Liver (tissue), 9 donors: ENCODE measurements around the gene TTLL13. TPM values are rescaled to one million over a fixed set of nuclear protein-coding genes. Genes with fewer than 3 reads are reported as not detected.

Experiments
- DNase-seq: peaks from one replicate; pipeline ENCODE4 v3.0.0-alpha.2; 2017; ENCODE audit warnings: low spot score
- H3K27ac ChIP-seq, 2 donors: one replicate each; pipeline ENCODE4 v1.7.0; 2013; ENCODE audit warnings: inconsistent platforms in 2 of 2, low read length in 2 of 2, control low read depth in 1 of 2, low read depth in 1 of 2, mild to moderate bottlenecking in 1 of 2
- H3K27me3 ChIP-seq, 4 donors: one replicate each; pipeline versions ENCODE4 v1.6.1 to v1.7.0; 2013; ENCODE audit warnings: low read length in 3 of 4, inconsistent platforms in 1 of 4, mild to moderate bottlenecking in 1 of 4, moderate library complexity in 1 of 4; ENCODE audit not compliant: control insufficient read depth in 4 of 4, insufficient read depth in 4 of 4
- H3K36me3 ChIP-seq, 4 donors: one replicate each; pipeline versions ENCODE4 v1.6.1 to v1.7.0; 2013; ENCODE audit warnings: low read length in 3 of 4, mild to moderate bottlenecking in 3 of 4, low read depth in 1 of 4, moderate library complexity in 1 of 4; ENCODE audit not compliant: control insufficient read depth in 4 of 4, insufficient read depth in 3 of 4
- H3K4me1 ChIP-seq, 4 donors: one replicate each; pipeline versions ENCODE4 v1.6.1 to v1.7.0; 2013; ENCODE audit warnings: low read length in 3 of 4, mild to moderate bottlenecking in 3 of 4, moderate library complexity in 1 of 4; ENCODE audit not compliant: control insufficient read depth in 4 of 4, insufficient read depth in 4 of 4
- H3K4me3 ChIP-seq, 3 donors: one replicate each; pipeline versions ENCODE4 v1.6.1 to v1.7.0; 2013; ENCODE audit warnings: low read length in 3 of 3, control low read depth in 1 of 3, low read depth in 1 of 3, mild to moderate bottlenecking in 1 of 3
- H3K9ac ChIP-seq, 2 donors: one replicate each; pipeline ENCODE4 v1.7.0; 2013; ENCODE audit warnings: low read length in 2 of 2, mild to moderate bottlenecking in 2 of 2, moderate library complexity in 2 of 2, control low read depth in 1 of 2, low read depth in 1 of 2
- H3K9me3 ChIP-seq, 4 donors: one replicate each; pipeline versions ENCODE4 v1.6.1 to v1.7.0; 2013; ENCODE audit warnings: low read length in 3 of 4; ENCODE audit not compliant: control insufficient read depth in 4 of 4
- EGR1 ChIP-seq, 2 donors: IDR thresholded peaks; 2 replicates each; pipeline ENCODE4 v1.6.1; 2016 to 2018; ENCODE audit warnings: antibody characterized with exemption in 2 of 2, low read depth in 2 of 2
- FOXA1 ChIP-seq: IDR thresholded peaks from 2 replicates; pipeline ENCODE4 v1.6.1; 2016; ENCODE audit warnings: antibody characterized with exemption
- FOXA2 ChIP-seq: IDR thresholded peaks from 2 replicates; pipeline ENCODE4 v1.6.1; 2016; ENCODE audit warnings: antibody characterized with exemption
- GABPA ChIP-seq, 2 donors: IDR thresholded peaks in 1 of 2; conservative IDR thresholded peaks in 1 of 2; 2 replicates each; pipeline ENCODE4 v1.6.1; 2016; ENCODE audit warnings: antibody characterized with exemption in 2 of 2, mild to moderate bottlenecking in 1 of 2, moderate library complexity in 1 of 2
- HNF4A ChIP-seq, 2 donors: conservative IDR thresholded peaks; 2 replicates each; pipeline ENCODE4 v1.6.1; 2016; ENCODE audit warnings: antibody characterized with exemption in 2 of 2, mild to moderate bottlenecking in 2 of 2
- HNF4G ChIP-seq: IDR thresholded peaks from 2 replicates; pipeline ENCODE4 v1.6.1; 2016; ENCODE audit warnings: antibody characterized with exemption
- JUND ChIP-seq, 2 donors: IDR thresholded peaks; 2 replicates each; pipeline ENCODE4 v1.6.1; 2016; ENCODE audit warnings: antibody characterized with exemption in 2 of 2
- NR2F2 ChIP-seq: IDR thresholded peaks from 2 replicates; pipeline ENCODE4 v1.6.1; 2016; ENCODE audit warnings: antibody characterized with exemption
- RAD21 ChIP-seq, 2 donors: IDR thresholded peaks; 2 replicates each; pipeline ENCODE4 v1.6.1; 2016; ENCODE audit warnings: antibody characterized with exemption in 2 of 2, mild to moderate bottlenecking in 2 of 2
- REST ChIP-seq: IDR thresholded peaks from 2 replicates; pipeline ENCODE4 v1.6.1; 2016; ENCODE audit warnings: antibody characterized with exemption, mild to moderate bottlenecking
- RXRA ChIP-seq, 2 donors: IDR thresholded peaks; 2 replicates each; pipeline ENCODE4 v1.6.1; 2017 to 2018; ENCODE audit warnings: antibody characterized with exemption in 2 of 2, mild to moderate bottlenecking in 1 of 2
- SP1 ChIP-seq: IDR thresholded peaks from 2 replicates; pipeline ENCODE4 v1.6.1; 2018; ENCODE audit warnings: antibody characterized with exemption, mild to moderate bottlenecking
- TAF1 ChIP-seq: conservative IDR thresholded peaks from 2 replicates; pipeline ENCODE4 v1.6.1; 2016; ENCODE audit warnings: antibody characterized with exemption, mild to moderate bottlenecking
- YY1 ChIP-seq: IDR thresholded peaks from 2 replicates; pipeline ENCODE4 v1.6.1; 2016; ENCODE audit warnings: antibody characterized with exemption, mild to moderate bottlenecking
- WGBS: extraction: QIAGEN DNeasy Blood & Tissue Kit; methylation state at CpG from one replicate; pipeline ENCODE4 v1.1.7; 2013; 5-methylcytosine and 5-hydroxymethylcytosine counted together
- polyA plus RNA-seq, 2 donors: library from polyadenylated mRNA; stranded (reverse) in 1 of 2; unstranded in 1 of 2; fragments of 200-250 nt in 1 of 2; fragments of >200 nt in 1 of 2; fragmentation: Nextera tagmentation in 1 of 2; extraction: Ambion mirVana in 1 of 2; gene quantifications; one replicate each; pipeline versions ENCODE4 v1.2.1 to v1.2.3, GENCODE V29; 2013 to 2015
- total RNA-seq, 2 donors: library from RNA; depleted of rRNA; stranded (reverse); fragments of >200 nt; gene quantifications; one replicate each; pipeline ENCODE4 v1.2.3, GENCODE V29; 2014
- TF ChIP-seq, protein P1 (sequence below): fragments of 150-350 bp; IDR thresholded peaks from 2 replicates; pipeline ENCODE4 v1.5.1; 2017; ENCODE audit warnings: improper control_type of control experiment, low read depth, low read length; ENCODE audit not compliant: missing input control
- TF ChIP-seq, protein P2 (sequence below): IDR thresholded peaks from 2 replicates; pipeline ENCODE4 v1.6.1; 2016; ENCODE audit warnings: antibody characterized with exemption
- TF ChIP-seq, protein P3 (sequence below): IDR thresholded peaks from 2 replicates; pipeline ENCODE4 v1.6.1; 2016; ENCODE audit warnings: antibody characterized with exemption
- TF ChIP-seq, protein P4 (sequence below): IDR thresholded peaks from 2 replicates; pipeline ENCODE4 v1.6.1; 2016; ENCODE audit warnings: antibody characterized with exemption
- donor health status: healthy.
- donor health status: healthy.
- donor health status: healthy.
- donor health status: healthy.
- donor health status: healthy.

The TTLL13 gene
- total and polyA plus RNA-seq, 4 donors = 0.08 to 0.17 TPM; not detected in 2

GRCh38 chr15:90261811-90262210 is 12.5 kb downstream of the TTLL13 start:
- H3K4me1 ChIP-seq = peaks cover 0 to 15% (median 11%) of the 10 kb centered on the region in 4 donors
- H3K4me3 ChIP-seq = no peak overlapping the region
- H3K27me3 ChIP-seq = no peaks in the 10 kb centered on the region
- no peak overlapping the region for H3K27ac ChIP-seq
- H3K9me3 ChIP-seq = no peaks in the 10 kb centered on the region
- 88% methylated on average over 5 of the region's 5 CpGs for WGBS
- DNase-seq = no peak
- H3K36me3 ChIP-seq = no peaks in the 10 kb centered on the region
- no peak for TF ChIP-seq GABPA (IDR thresholded peaks at IDR 0.05 in 1 of 2, conservative IDR thresholded peaks at IDR 0.05 in 1 of 2)
- no peak for TF ChIP-seq TAF1
- TF ChIP-seq, protein P1, sequence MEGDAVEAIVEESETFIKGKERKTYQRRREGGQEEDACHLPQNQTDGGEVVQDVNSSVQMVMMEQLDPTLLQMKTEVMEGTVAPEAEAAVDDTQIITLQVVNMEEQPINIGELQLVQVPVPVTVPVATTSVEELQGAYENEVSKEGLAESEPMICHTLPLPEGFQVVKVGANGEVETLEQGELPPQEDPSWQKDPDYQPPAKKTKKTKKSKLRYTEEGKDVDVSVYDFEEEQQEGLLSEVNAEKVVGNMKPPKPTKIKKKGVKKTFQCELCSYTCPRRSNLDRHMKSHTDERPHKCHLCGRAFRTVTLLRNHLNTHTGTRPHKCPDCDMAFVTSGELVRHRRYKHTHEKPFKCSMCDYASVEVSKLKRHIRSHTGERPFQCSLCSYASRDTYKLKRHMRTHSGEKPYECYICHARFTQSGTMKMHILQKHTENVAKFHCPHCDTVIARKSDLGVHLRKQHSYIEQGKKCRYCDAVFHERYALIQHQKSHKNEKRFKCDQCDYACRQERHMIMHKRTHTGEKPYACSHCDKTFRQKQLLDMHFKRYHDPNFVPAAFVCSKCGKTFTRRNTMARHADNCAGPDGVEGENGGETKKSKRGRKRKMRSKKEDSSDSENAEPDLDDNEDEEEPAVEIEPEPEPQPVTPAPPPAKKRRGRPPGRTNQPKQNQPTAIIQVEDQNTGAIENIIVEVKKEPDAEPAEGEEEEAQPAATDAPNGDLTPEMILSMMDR = no peak
- no peak for TF ChIP-seq YY1
- no peak for TF ChIP-seq HNF4A (conservative IDR thresholded peaks at IDR 0.05)
- no peak for TF ChIP-seq FOXA2
- TF ChIP-seq JUND (IDR thresholded peaks at IDR 0.05) = no peak
- TF ChIP-seq, protein P2, sequence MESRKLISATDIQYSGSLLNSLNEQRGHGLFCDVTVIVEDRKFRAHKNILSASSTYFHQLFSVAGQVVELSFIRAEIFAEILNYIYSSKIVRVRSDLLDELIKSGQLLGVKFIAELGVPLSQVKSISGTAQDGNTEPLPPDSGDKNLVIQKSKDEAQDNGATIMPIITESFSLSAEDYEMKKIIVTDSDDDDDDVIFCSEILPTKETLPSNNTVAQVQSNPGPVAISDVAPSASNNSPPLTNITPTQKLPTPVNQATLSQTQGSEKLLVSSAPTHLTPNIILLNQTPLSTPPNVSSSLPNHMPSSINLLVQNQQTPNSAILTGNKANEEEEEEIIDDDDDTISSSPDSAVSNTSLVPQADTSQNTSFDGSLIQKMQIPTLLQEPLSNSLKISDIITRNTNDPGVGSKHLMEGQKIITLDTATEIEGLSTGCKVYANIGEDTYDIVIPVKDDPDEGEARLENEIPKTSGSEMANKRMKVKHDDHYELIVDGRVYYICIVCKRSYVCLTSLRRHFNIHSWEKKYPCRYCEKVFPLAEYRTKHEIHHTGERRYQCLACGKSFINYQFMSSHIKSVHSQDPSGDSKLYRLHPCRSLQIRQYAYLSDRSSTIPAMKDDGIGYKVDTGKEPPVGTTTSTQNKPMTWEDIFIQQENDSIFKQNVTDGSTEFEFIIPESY = no peak
- TF ChIP-seq RAD21 (IDR thresholded peaks at IDR 0.05) = no peak
- TF ChIP-seq FOXA1 = no peak
- TF ChIP-seq, protein P3, sequence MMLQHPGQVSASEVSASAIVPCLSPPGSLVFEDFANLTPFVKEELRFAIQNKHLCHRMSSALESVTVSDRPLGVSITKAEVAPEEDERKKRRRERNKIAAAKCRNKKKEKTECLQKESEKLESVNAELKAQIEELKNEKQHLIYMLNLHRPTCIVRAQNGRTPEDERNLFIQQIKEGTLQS = no peak
- TF ChIP-seq, protein P4, sequence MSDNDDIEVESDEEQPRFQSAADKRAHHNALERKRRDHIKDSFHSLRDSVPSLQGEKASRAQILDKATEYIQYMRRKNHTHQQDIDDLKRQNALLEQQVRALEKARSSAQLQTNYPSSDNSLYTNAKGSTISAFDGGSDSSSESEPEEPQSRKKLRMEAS = no peak
- TF ChIP-seq NR2F2 = no peak
- no peak for TF ChIP-seq SP1
- TF ChIP-seq EGR1 (IDR thresholded peaks at IDR 0.05; ENCODE audit: low read depth in 2 of 2) = no peak
- TF ChIP-seq RXRA (IDR thresholded peaks at IDR 0.05) = no peak
- no peak for TF ChIP-seq HNF4G
- H3K9ac ChIP-seq = no peak overlapping the region

DNA sequence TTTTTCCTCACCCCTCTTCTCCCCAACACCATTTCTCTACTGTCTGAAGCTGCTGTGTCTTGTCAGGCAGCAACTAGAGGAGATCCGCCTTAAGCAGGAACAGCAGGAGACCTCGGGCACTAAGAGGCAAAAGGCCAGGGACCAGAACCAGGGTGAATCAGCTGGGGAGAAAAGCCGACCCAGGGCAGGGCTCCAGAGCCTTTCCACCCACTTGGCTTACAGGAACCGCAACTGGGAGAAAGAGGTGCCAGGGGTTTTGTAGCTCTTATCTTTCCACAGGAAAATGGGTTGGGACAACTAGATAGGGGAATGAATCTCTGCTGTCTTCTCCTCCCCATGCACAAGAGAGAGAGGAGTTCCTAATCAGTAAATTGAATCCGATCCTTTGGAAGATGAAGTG is 13.1 kb downstream of the TTLL13 start:
- TF ChIP-seq YY1 (no peak), TAF1 (no peak), REST (no peak), FOXA2 (no peak), SP1 (no peak), RXRA (IDR thresholded peaks at IDR 0.05) (no peak), NR2F2 (no peak), HNF4A (conservative IDR thresholded peaks at IDR 0.05) (no peak)
- TF ChIP-seq, protein P2 = no peak
- TF ChIP-seq, protein P1 = no peak
- TF ChIP-seq, protein P4 = no peak
- 72% methylated on average over 5 of the region's 5 CpGs for WGBS
- Histone ChIP-seq H3K27ac (no peak overlapping the region), H3K9ac (no peak overlapping the region), H3K36me3 (no peaks in the 10 kb centered on the region), H3K9me3 (no peaks in the 10 kb centered on the region), H3K4me1 (peaks cover 5 to 21% (median 17%) of the 10 kb centered on the region in 4 donors), H3K4me3 (no peak overlapping the region), H3K27me3 (no peaks in the 10 kb centered on the region)
- no peak for DNase-seq
